ENCODE data around the gene SRMS.
"Not testable (repeated sequence)": the region's sequence is repeated elsewhere in the genome, so short reads cannot be mapped to it uniquely, and the experiment has no call there.

Gene SRMS

GRCh38 chr20:63565021-63565698 lies 17.6 kb upstream of the SRMS start:
- no peak for DNase-seq

DNA sequence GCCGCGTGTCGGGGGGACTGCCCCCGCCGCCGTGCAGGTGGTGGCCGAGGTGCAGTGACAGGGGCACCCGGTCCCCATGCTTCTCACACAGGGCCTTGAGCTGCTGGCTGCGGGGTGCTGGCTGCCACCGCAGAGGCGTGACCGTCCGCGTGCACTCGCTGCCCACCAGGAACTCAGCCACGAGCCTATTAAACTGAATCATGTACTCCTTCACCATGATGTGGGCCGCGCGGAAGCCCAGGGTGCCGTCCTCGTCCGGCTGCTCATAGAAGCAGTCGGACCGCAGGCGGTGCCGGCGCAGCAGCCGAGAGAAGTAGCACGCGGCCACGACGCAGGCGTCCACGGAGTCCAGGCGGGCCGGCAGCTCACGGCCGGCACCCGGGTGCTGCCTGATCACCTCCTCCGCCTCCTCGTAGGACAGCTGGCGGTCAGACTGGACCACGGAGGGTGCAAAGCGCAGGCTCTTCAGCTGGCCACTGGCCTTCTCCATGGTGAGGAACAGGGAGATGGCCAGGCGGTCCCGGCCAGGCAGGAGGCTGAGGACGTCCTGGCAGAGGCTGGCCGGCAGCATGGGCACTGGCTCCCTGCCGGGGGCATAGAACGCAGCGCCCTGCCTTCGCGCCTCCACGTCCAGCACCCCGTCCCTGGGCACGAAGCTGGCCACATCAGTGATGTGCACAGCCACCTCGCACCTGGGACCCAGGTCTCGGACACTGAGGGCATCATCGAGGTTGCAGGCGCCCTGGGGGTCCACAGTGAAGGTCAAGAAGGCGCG lies 16.7 kb upstream of the SRMS start:
- no peak for DNase-seq

DNA sequence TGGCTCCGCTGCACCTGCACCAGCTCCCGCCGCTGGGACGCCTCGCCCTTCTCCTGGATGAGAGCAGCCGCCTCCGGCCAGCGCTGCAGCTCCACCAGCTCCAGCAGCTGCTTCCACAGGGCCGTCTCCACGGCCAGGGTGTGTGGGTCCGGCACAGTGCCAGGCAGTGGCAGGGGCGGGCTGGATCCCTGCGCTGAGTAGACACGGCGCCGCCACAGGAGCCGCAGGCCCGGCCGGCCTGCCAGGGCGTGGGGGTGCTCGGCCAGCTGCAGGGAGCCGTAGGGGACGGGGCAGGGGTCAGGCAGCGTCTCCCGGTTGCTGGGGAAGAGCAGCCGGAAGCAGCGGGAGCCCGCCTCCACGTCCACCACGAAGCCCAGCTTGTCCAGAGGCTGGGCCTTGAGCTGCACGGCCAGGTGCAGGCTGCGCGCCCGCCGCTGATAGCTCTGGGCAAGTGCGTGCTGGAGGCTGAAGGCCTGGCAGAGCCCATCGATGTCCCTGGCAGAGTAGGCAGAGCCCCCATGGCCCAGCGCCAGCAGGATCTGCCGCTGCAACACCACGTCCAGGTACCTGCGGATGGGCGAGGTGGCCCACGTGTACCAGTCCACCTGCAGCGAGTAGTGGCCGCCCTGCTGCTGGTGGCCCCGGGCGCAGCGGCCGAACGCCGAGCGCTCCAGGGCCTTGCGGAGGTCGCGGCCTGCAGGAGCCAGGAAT lies 15.8 kb upstream of the SRMS start:
- no peak for DNase-seq

DNA sequence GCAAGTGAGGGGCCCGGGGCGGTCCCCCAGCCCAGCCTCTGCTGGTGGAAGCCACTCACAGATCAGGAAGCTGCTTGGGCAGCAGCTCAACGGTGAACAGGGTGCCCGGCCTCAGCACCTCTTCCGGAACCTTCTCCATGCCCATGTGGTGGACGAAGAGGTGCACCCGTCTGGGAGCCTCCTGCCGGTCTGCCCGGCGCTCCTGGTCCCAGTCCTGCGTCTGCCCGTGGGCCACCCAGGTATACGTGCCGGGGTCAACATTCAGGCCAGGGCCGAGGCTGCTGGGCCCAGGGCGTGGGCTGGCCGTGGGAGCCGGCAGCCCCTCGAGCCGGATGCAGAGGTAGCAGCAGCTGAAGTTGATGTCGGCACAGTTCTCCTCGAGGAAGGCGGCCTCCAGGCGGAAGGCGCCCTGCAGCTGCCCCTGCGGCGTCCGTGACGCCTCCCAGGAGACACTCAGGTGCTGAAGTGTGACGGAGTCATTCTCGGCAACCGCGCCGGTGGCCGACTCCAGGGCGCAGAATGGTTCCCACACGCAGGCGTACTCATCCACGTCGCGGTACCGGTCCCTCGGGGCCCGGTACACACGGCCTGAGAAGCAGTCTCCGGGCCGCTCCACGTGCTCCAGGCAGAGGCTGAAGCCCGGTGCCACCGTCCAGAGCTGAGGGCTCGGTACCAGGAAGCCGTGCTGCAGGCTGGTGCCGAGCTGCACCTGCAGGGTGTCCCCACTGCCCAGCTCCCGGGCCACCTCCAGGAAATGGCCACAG lies 15.1 kb upstream of the SRMS start:
- no peak for DNase-seq

DNA sequence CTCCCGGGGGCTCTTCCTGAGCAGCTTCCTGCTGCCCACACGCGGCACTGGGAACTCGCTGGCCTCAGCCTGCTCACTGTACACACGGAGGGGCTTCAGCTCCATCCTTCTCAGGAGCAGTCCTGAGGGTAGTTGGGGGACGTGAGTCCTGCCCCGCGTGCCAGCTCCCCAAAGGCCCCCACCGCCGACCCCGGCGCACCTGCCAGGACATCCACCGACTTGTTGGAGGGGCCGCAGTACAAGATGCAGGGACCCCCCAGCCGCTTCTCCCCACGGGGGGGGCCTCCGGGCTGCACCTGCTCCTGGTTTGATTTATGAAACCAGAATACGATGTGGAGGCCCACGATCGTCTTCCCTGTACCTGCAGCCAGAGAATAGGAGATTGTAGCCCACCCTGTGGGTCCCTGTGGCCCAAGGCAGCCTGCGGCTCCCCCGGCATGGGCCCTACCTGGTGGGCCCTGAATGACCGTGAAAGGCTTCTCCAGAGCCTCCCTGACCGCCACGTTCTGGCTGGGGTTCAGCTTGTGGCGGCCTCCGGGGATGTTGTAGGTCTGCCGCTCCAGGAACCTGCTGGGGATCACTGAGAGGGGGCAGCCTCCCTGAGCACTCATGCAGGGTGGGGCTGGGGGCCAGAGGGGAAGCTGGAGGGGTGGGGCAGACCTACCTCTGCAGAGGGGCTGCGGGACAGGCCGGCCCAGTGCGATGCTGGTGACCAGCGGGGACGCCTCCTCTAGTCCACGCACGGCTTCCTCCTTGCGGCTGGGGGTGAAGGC lies 14.3 kb upstream of the SRMS start:
- no peak for DNase-seq

- DNase-seq: no peak
Observed at GRCh38 chr20:63560856-63561609, 13.5 kb upstream of the SRMS start.

DNA sequence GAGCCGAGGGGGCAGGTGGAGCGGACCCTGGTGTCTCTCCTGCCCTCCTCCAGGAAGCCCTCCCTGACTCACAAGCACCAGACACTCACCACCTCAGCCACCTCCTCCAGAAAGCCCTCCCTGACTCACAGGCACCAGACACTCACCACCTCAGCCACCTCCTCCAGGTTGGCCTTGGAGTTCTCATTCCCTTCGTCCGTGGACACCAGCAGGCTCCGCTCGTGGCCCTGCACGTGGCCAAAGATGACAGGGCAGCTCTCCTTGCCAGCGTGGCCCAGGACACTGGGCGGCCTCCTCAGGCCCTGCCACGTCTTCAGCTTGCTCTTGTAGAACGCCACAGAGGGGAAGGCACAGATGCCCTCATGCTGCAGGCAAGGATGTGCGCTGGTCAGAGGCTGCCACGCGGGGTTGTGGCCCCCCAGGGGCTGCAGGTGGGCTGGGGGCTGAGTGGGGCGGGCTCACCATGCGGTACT lies 12.8 kb upstream of the SRMS start:
- no peak for DNase-seq

DNA sequence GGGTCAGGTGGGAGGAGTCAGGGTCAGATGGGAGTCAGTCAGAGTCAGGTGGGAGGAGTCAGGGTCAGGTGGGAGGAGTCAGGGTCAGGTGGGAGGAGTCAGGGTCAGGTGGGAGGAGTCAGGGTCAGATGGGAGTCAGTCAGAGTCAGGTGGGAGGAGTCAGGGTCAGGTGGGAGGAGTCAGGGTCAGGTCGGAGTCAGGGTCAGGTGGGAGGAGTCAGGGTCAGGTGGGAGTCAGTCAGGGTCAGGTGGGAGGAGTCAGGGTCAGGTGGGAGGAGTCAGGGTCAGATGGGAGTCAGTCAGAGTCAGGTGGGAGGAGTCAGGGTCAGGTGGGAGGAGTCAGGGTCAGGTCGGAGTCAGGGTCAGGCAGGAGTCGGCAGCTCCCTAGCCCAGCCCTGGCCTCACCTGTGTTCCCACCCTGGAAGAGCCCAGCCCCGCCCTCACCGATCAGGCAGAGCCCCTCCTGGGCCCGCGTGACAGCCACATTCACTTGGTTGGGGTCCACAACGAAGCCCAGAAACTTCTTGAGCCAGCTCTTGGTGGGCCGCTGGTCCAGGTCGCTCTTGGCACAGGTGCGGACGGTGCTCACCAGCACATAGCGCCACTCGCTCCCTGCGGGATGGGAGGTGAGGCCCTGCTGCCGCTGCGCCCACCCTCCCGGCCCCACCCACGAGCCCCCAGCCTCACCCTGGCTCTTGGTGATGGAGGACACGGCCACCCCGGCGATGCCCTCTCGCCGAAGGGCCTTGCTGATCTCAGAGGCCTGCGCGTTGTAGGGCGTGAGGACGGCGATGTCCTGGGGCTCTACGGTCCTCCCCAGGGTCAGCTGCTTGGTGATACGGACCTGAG lies 12.2 kb upstream of the SRMS start:
- DNase-seq: not testable (repeated sequence)

GRCh38 chr20:63558804-63559484 lies 11.4 kb upstream of the SRMS start:
- DNase-seq: no peak

DNA sequence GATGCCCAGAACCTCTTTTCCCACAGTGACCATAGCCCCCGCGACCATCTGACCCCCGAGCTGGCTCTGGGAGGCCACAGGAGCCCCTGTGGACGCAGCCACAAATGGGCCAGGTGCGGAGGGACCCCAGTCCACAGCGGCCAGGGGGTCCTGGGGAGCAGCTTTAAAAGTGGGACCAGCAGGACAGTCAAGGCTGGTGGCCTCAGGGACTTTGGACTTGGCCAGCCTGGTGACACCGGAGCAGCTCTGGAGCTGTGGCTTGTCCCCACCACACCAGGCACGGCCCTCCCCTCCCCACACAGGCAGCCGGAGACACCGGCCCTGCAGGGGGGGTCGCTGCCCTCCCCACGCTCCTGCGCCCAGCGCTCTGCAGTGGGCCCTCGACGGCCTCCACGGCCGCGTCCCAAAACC lies 9.9 kb upstream of the SRMS start:
- no peak for DNase-seq

DNA sequence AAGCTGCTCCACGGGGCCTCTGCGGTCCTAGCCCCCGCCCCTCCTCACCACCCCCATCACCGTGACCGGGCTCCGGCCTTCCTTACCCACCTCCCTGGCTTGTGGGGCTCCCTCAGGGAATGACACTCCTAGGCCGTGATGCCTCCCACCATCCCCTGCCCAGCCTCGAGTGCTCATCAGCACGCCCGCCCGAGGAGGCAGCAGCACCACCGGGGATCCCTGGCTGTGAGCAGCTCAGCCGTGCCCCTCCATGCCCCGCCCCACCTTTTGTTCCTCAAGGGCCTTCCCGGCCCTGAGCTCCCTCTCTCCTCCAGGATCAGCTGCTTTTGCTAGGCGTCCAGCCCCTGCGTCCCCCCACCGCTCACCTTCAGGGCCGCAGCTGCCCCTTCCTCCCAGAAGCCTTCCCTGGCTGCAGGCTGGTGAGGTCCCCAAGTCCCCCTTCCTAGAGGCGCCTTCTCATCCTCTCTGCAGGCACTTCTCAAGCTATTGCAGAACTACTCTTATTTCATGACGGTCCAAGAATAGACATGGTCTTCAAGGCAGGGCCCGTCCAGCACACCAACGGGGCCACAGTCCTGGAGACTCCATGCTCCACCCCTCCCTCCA lies 9.4 kb upstream of the SRMS start:
- DNase-seq: no peak

DNA sequence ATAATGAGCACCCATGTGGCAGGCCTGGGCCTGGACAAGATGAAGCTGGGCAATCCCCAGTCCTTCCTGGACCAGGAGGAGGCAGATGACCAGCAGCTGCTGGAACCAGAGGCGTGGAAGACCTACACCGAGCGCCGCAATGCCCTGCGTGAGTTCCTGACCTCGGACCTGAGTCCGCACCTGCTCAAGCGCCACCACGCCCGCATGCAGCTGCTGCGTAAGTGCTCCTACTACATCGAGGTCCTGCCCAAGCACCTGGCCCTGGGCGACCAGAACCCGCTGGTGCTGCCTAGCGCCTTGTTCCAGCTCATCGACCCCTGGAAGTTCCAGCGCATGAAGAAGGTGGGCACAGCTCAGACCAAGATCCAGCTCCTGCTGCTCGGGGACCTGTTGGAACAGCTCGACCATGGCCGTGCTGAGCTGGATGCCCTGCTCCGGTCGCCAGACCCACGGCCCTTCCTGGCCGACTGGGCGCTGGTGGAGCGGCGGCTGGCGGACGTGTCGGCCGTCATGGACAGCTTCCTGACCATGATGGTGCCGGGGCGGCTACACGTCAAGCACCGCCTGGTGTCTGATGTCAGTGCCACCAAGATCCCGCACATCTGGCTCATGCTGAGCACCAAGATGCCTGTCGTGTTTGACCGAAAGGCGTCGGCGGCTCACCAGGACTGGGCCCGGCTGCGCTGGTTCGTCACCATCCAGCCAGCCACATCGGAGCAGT lies 8.3 kb upstream of the SRMS start:
- DNase-seq: no peak

DNA sequence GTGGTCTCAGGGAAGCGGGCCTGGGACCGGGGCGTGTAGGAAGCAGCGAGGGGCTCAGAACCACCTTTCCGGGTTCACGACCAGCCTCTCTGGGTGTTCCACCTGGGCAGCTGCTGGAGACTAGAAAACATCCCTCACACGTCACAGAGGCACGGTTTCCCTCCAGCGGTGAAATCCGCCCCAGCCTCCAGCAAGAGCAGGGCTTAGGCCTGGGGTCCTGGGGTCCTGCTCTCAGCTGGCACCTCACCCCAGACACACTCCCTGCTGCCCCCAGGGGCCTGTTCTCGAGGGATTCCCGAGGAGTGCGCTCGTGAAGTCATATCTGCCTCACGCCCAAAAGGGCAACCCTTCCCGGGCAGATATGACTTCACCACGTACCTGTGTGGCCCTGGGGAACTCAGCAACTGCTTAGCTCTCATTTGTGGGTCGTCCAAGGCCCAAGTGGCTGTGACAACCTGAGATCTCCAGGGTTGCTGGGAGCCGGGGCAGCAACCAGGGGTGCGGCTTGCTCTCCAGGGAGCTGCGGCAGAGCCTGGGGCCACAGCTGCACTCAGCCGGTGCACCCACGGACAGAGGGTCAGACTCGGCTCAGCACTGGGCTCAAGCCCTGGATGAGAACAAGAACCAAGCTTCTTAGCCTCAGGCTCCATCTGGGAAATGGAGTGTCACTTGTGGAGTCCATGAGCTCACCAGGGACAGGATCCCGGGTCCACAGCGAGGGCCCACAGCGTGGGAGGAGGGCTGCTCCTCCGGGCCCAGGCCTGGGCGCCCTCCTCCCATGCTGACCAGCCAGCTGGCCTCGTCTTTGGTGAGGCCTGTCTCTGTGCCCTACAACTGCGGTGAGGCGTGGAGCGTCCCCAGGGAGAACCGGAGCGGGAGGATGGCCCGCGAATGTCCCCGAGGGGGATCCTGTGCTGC lies 7.1 kb upstream of the SRMS start:
- no peak for DNase-seq

GRCh38 chr20:63553933-63554290 lies 6.4 kb upstream of the SRMS start, which contains the start of gene FNDC11:
Gene FNDC11, plus strand, starts transcription at chr20:63554159. Its CDS starts 1,505 bp downstream, at chr20:63555664.
- no peak for DNase-seq

- no peak for DNase-seq
Observed at GRCh38 chr20:63553251-63553932, 5.8 kb upstream of the SRMS start.

DNA sequence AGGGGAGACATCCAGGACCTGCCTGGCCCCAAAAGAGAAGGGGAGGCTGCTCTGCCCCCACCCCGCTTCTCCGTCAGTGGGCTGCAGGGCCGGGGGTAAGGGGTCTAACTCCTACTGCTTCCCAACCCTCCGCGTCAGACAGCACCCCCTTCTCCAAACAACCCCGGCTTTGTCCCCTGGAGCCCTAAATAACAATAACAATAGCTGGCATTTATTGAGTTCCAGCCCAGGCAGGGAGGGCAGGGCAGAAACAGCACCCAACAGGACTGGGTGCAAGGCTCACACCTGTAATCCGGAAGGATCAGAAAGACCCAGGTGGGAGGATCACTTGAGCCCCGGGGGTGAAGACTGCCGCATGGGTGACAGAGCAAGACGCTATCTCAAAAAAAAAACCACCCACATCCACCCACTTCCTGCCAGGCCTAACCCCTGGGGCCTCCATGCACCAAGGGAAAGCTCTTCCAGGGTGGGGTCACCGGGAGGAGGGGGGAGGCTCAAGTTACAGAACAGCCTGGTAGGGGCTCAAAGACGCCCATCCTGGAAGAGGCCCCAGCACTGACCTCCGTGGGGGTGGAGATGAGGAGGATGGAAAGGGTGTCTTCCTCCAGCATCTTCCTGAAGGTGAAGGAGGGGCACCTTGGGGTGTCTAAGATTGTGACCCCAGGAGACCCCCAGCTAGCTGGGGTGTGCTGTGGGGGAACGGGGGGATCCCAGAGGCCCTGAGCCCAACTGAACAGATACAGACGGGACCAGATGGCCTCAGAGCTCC lies 5.1 kb upstream of the SRMS start:
- no peak for DNase-seq
